Smooth muscle cell (in vitro differentiated cells): Measurements from ENCODE around the gene NANOG. TPM values are rescaled to one million over a fixed set of nuclear protein-coding genes. Genes with fewer than 3 reads are reported as not detected.
"Not testable (repeated sequence)": the region's sequence is repeated elsewhere in the genome, so short reads cannot be mapped to it uniquely, and the experiment has no call there.

ENCODE experiments used
- DNase-seq: peaks from one replicate; lab custom pipeline; 2025; ENCODE audit not compliant: unreplicated experiment; lab: John Stamatoyannopoulos, UW
- H2AFZ ChIP-seq: fragments of 200-600 bp; sonication (generic); 2 replicates; pipeline ENCODE4 v1.6.0; 2016; ENCODE audit warnings: antibody characterized with exemption, low read depth, mild to moderate bottlenecking
- H3F3A ChIP-seq: fragments of 200-600 bp; sonication (generic); 2 replicates; pipeline ENCODE4 v1.6.0; 2017; ENCODE audit warnings: antibody characterized with exemption, low read depth
- H3K27ac ChIP-seq: fragments of 200-600 bp; sonication (generic); 2 replicates; pipeline ENCODE4 v1.5.1; 2016; ENCODE audit warnings: low read depth, mild to moderate bottlenecking
- H3K27me3 ChIP-seq: fragments of 200-600 bp; sonication (generic); 2 replicates; pipeline ENCODE4 v1.6.1; 2016; ENCODE audit warnings: low read depth, mild to moderate bottlenecking
- H3K36me3 ChIP-seq: fragments of 200-600 bp; sonication (generic); 2 replicates; pipeline ENCODE4 v1.5.1; 2016; ENCODE audit warnings: low read depth
- H3K4me1 ChIP-seq: fragments of 200-600 bp; sonication (generic); 2 replicates; pipeline ENCODE4 v1.5.1; 2016; ENCODE audit warnings: low read depth
- H3K4me2 ChIP-seq: fragments of 200-600 bp; sonication (generic); 2 replicates; pipeline ENCODE4 v1.6.0; 2016; ENCODE audit warnings: mild to moderate bottlenecking
- H3K4me3 ChIP-seq: fragments of 200-600 bp; sonication (generic); 2 replicates; pipeline ENCODE4 v1.5.1; 2016; ENCODE audit warnings: mild to moderate bottlenecking
- H3K79me2 ChIP-seq: fragments of 200-600 bp; sonication (generic); 2 replicates; pipeline ENCODE4 v1.6.0; 2016; ENCODE audit warnings: low read depth, mild to moderate bottlenecking
- H3K9ac ChIP-seq: fragments of 200-600 bp; sonication (generic); 2 replicates; pipeline ENCODE4 v1.6.0; 2016; ENCODE audit warnings: low read depth
- H3K9me3 ChIP-seq: fragments of 200-600 bp; sonication (generic); replicated peaks from 2 replicates; pipeline ENCODE4 v1.5.1; 2016; ENCODE audit warnings: low read depth
- H4K20me1 ChIP-seq: fragments of 200-600 bp; sonication (generic); 2 replicates; pipeline ENCODE4 v1.6.0; 2016; ENCODE audit warnings: low read depth
- CTCF ChIP-seq: fragments of 200-600 bp; sonication (generic); IDR thresholded peaks from 2 replicates; pipeline ENCODE4 v1.5.1; 2017; ENCODE audit warnings: borderline replicate concordance, mild to moderate bottlenecking, antibody characterized with exemption; ENCODE audit not compliant: insufficient read depth, poor library complexity, severe bottlenecking
- WGBS: methylation state at CpG from one replicate; pipeline ENCODE4 v1.1.7; 2016; ENCODE audit warnings: low lambda C conversion rate; 5-methylcytosine and 5-hydroxymethylcytosine counted together
- polyA plus RNA-seq: library from polyadenylated mRNA; unstranded; fragments of >200 nt; fragmentation: Nextera tagmentation; extraction: Ambion mirVana; gene quantifications from 2 replicates; pipeline ENCODE4 v1.2.1, GENCODE V29; 2016
- total RNA-seq: library from RNA; depleted of rRNA; stranded (reverse); fragments of >200 nt; gene quantifications from 2 replicates; pipeline ENCODE4 v1.2.3, GENCODE V29; 2014

The NANOG gene
- total and polyA plus RNA-seq, 2 experiments from 2014 or later, result not detected

GRCh38 chr12:7835116-7835515 is 45.9 kb downstream of the NANOG start:
- 73% methylated on average over 9 of the region's 9 CpGs for WGBS
- H3K9me3 ChIP-seq, result no peaks in the 10 kb centered on the region
- no peaks in the 10 kb centered on the region for H3K27me3 ChIP-seq

GRCh38 chr12:7835766-7836165 is 46.6 kb downstream of the NANOG start:
- WGBS, result 40% methylated on average over 5 of the region's 5 CpGs
- peak overlapping the region; percentile 11 for H3K27ac ChIP-seq
- H3K27me3 ChIP-seq, result no peaks in the 10 kb centered on the region
- DNase-seq, result no peak
- no peaks in the 10 kb centered on the region for H3K9me3 ChIP-seq
- peak overlapping the region; percentile 13 for H2AFZ ChIP-seq
- no peaks in the 10 kb centered on the region for H3K79me2 ChIP-seq
- TF ChIP-seq CTCF, result no peak
- H3K36me3 ChIP-seq, result no peaks in the 10 kb centered on the region
- H3F3A ChIP-seq, result no peaks in the 10 kb centered on the region
- no peak overlapping the region for H3K4me2 ChIP-seq
- H3K4me3 ChIP-seq, result no peak overlapping the region
- peaks cover 3% of the 10 kb centered on the region for H3K4me1 ChIP-seq
- H4K20me1 ChIP-seq, result no peaks in the 10 kb centered on the region
- no peak overlapping the region for H3K9ac ChIP-seq

More at GRCh38 chr12:7835116-7835515, 45.9 kb downstream of the NANOG start:
- H3K9ac ChIP-seq, result no peak overlapping the region
- H3K79me2 ChIP-seq, result no peaks in the 10 kb centered on the region
- H3K4me2 ChIP-seq, result no peak overlapping the region
- TF ChIP-seq CTCF, result no peak
- no peaks in the 10 kb centered on the region for H3F3A ChIP-seq
- no peak for DNase-seq
- peak overlapping the region; percentile 11 for H3K27ac ChIP-seq
- H3K4me3 ChIP-seq, result no peak overlapping the region
- no peaks in the 10 kb centered on the region for H3K36me3 ChIP-seq
- H2AFZ ChIP-seq, result no peak overlapping the region
- peaks cover 3% of the 10 kb centered on the region for H3K4me1 ChIP-seq
- H4K20me1 ChIP-seq, result no peaks in the 10 kb centered on the region

- H3K9me3 ChIP-seq, result no peaks in the 10 kb centered on the region
- H4K20me1 ChIP-seq, result no peaks in the 10 kb centered on the region
- H3K4me1 ChIP-seq, result peaks cover 3% of the 10 kb centered on the region
- H3K4me3 ChIP-seq, result no peak overlapping the region
- WGBS, result 74% methylated on average over 5 of the region's 6 CpGs
- H3K27ac ChIP-seq, result no peak overlapping the region
- no peaks in the 10 kb centered on the region for H3K27me3 ChIP-seq
- no peaks in the 10 kb centered on the region for H3K79me2 ChIP-seq
- H3K36me3 ChIP-seq, result no peaks in the 10 kb centered on the region
- no peak for TF ChIP-seq CTCF
- no peaks in the 10 kb centered on the region for H3F3A ChIP-seq
- no peak for DNase-seq
- no peak overlapping the region for H2AFZ ChIP-seq
- H3K4me2 ChIP-seq, result no peak overlapping the region
- H3K9ac ChIP-seq, result no peak overlapping the region
Measured at GRCh38 chr12:7837366-7837765, 48.2 kb downstream of the NANOG start.

- not testable (repeated sequence) for H3K9me3 ChIP-seq, H3F3A ChIP-seq, H3K9ac ChIP-seq, H4K20me1 ChIP-seq, DNase-seq, H3K27me3 ChIP-seq, H3K27ac ChIP-seq, H3K4me3 ChIP-seq, H3K4me1 ChIP-seq, H3K36me3 ChIP-seq, H2AFZ ChIP-seq, H3K4me2 ChIP-seq, H3K79me2 ChIP-seq
- 57% methylated on average over 8 of the region's 10 CpGs for WGBS
Measured at GRCh38 chr12:7839226-7839625, 50.0 kb downstream of the NANOG start.

GRCh38 chr12:7839848-7840247 is 50.6 kb downstream of the NANOG start:
- not testable (repeated sequence) for H2AFZ ChIP-seq, H3F3A ChIP-seq, H3K27me3 ChIP-seq, H3K27ac ChIP-seq, H4K20me1 ChIP-seq, DNase-seq, H3K4me1 ChIP-seq, H3K36me3 ChIP-seq, H3K4me3 ChIP-seq, H3K9me3 ChIP-seq, H3K4me2 ChIP-seq, H3K79me2 ChIP-seq, H3K9ac ChIP-seq
- 67% methylated on average over 6 of the region's 7 CpGs for WGBS

GRCh38 chr12:7842444-7842843 is 53.2 kb downstream of the NANOG start:
- H3K27ac ChIP-seq, result peak overlapping the region; percentile 52
- WGBS, result 80% methylated on average over 9 of the region's 9 CpGs
- not testable (repeated sequence) for H3K4me3 ChIP-seq, H3F3A ChIP-seq, H4K20me1 ChIP-seq, H3K79me2 ChIP-seq, H3K27me3 ChIP-seq, H3K4me1 ChIP-seq, H3K9me3 ChIP-seq, H3K36me3 ChIP-seq, H2AFZ ChIP-seq, DNase-seq, H3K9ac ChIP-seq
- H3K4me2 ChIP-seq, result peak overlapping the region; percentile 50

GRCh38 chr12:7843149-7843548 is 53.9 kb downstream of the NANOG start:
- H2AFZ ChIP-seq, H3K9ac ChIP-seq, DNase-seq, H3K79me2 ChIP-seq, H4K20me1 ChIP-seq, H3K4me1 ChIP-seq, H3F3A ChIP-seq, H3K9me3 ChIP-seq, H3K27me3 ChIP-seq, H3K36me3 ChIP-seq: not testable (repeated sequence)
- 0% methylated on average over 2 of the region's 8 CpGs for WGBS
- H3K4me3 ChIP-seq, result peak overlapping the region; percentile 3
- peak overlapping the region; percentile 52 for H3K27ac ChIP-seq
- peak overlapping the region; percentile 50 for H3K4me2 ChIP-seq
